Calu3 (cell line): ENCODE results near the gene ASB18. TPM values are rescaled to one million over a fixed set of nuclear protein-coding genes. Genes with fewer than 3 reads are reported as not detected.

Experiments
- BruUV-seq: library from RNA; stranded (reverse); fragments of 400-500 nt; replicated peaks from 2 replicates; lab custom pipeline; 2021; lab: Mats Ljungman, UMichigan
- CTCF ChIA-PET: fragments of 300-600 bp; sonication (Branson Sonifier 250); formaldehyde crosslinking; loops from one replicate; lab custom pipeline; 2022; ENCODE audit warnings: antibody characterized with exemption; lab: Charles Lee
- DNase-seq: peaks from one replicate; pipeline ENCODE4 v3.0.0; 2022
- H3K27ac Mint-ChIP-seq: one replicate; pipeline ENCODE4 v1.8.0; 2022; ENCODE audit warnings: mixed read lengths; ENCODE audit not compliant: unreplicated experiment
- H3K27me3 Mint-ChIP-seq: one replicate; pipeline ENCODE4 v1.8.0; 2022; ENCODE audit warnings: mixed read lengths; ENCODE audit not compliant: unreplicated experiment
- H3K36me3 Mint-ChIP-seq: one replicate; pipeline ENCODE4 v1.8.0; 2022; ENCODE audit warnings: mild to moderate bottlenecking, moderate library complexity, mixed read lengths; ENCODE audit not compliant: insufficient read depth, unreplicated experiment
- H3K4me1 Mint-ChIP-seq: one replicate; pipeline ENCODE4 v1.8.0; 2022; ENCODE audit warnings: mild to moderate bottlenecking, low read depth, mixed read lengths; ENCODE audit not compliant: unreplicated experiment
- H3K4me3 Mint-ChIP-seq: one replicate; pipeline ENCODE4 v1.8.0; 2022; ENCODE audit warnings: mild to moderate bottlenecking, low read depth, moderate library complexity, mixed read lengths; ENCODE audit not compliant: unreplicated experiment
- H3K9me3 Mint-ChIP-seq: one replicate; pipeline ENCODE4 v1.8.0; 2022; ENCODE audit warnings: low read depth, mixed read lengths; ENCODE audit not compliant: unreplicated experiment
- intact Hi-C: fragments of 100-400 bp; cut with micrococcal nuclease; formaldehyde crosslinking; loops from one replicate; pipeline ENCODE4 v1.10.0; 2022; ENCODE audit not compliant: unreplicated experiment
- total RNA-seq: library from RNA; stranded (reverse); gene quantifications from 2 replicates; pipeline ENCODE4 v1.2.3, GENCODE V29; 2022
- TF ChIP-seq, protein P1 (sequence below): fragments of 200-600 bp; IDR thresholded peaks from one replicate; pipeline ENCODE4 v1.8.0; 2022; ENCODE audit warnings: antibody characterized with exemption; ENCODE audit not compliant: unreplicated experiment

ASB18 gene
- total RNA-seq, 1 experiment from 2014 or later = not detected

DNA sequence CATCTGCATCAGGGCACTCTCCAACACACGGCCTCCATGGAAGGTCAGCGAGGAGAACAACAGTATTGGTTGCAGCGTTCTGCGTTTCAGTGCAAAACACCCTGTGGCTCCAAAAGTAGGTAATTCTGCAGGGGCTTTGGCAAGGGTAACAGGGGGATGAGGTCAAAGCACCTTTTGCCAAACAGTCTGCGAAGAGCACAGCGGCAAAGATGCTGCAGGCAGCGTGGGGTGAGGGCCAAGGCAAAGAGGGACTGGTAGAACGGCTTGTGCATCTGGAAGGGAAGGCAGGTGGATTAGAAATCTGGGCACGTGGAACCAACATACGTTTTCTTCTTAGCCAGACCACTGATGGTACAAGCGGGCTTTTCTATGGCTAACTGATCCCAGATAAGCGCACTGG lies 69.4 kb downstream of the ASB18 start:
- CTCF ChIA-PET = interaction anchor here (0.6 kb wide), 1 partner anchor 1916 kb away, joined by 3 read pairs; no protein-coding TSS in a partner anchor
- DNase-seq = no peak
- Mint-ChIP-seq H3K9me3 (no peaks in the 10 kb centered on the region), H3K4me1 (no peaks in the 10 kb centered on the region), H3K36me3 (no peaks in the 10 kb centered on the region), H3K27ac (no peak overlapping the region), H3K27me3 (no peaks in the 10 kb centered on the region), H3K4me3 (no peak overlapping the region)
- BruUV-seq = no TSS peak
- intact Hi-C loops = no loop called here
- TF ChIP-seq, protein P1, sequence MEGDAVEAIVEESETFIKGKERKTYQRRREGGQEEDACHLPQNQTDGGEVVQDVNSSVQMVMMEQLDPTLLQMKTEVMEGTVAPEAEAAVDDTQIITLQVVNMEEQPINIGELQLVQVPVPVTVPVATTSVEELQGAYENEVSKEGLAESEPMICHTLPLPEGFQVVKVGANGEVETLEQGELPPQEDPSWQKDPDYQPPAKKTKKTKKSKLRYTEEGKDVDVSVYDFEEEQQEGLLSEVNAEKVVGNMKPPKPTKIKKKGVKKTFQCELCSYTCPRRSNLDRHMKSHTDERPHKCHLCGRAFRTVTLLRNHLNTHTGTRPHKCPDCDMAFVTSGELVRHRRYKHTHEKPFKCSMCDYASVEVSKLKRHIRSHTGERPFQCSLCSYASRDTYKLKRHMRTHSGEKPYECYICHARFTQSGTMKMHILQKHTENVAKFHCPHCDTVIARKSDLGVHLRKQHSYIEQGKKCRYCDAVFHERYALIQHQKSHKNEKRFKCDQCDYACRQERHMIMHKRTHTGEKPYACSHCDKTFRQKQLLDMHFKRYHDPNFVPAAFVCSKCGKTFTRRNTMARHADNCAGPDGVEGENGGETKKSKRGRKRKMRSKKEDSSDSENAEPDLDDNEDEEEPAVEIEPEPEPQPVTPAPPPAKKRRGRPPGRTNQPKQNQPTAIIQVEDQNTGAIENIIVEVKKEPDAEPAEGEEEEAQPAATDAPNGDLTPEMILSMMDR = no peak

DNA sequence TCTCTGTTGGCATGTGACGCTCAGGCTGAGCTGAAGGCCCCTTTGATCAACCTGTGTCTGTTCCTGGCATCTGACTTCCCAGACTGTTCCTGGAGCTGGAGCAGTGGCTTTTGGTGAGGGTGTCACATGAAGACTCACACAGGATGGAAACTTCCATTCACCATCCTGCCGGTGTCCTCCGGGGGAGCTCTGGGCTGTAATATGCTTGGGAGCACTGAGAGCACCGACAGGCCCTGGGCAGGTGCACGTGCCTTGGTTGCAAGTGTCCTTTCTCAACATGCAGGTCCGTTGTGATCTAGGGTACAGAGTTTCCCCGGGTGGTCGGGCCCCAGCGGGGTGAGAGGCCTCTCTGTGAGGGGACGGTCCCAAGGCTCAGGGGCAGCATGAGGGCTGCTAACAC lies 71.2 kb downstream of the ASB18 start:
- BruUV-seq = no TSS peak
- no peaks in the 10 kb centered on the region for H3K27me3 Mint-ChIP-seq
- H3K4me1 Mint-ChIP-seq = no peaks in the 10 kb centered on the region
- no peaks in the 10 kb centered on the region for H3K36me3 Mint-ChIP-seq
- intact Hi-C loops = no loop called here
- no peaks in the 10 kb centered on the region for H3K9me3 Mint-ChIP-seq
- H3K27ac Mint-ChIP-seq = no peak overlapping the region
- CTCF ChIA-PET = no interaction called here
- DNase-seq = no peak
- TF ChIP-seq, protein P1 = no peak
- H3K4me3 Mint-ChIP-seq = no peak overlapping the region

DNA sequence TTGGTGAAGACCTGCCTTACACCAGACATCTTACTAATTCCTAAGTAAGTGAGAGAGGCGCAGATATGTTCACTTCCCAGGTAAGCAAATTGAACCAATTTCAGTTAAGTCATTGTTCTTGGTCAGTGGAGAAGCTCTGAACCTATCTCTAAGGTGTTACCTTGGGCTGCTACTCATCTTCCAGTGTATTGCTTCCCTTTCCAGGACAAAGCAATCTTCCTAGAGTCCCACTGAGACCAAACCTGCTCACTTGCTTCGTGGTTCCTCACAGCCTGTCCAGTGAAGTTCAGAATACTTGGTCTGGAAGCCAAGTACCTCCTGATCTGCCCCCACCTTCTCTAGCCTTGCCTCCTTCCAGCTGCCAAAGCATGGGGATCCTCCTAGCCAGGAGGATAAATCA lies 73.5 kb downstream of the ASB18 start:
- CTCF ChIA-PET = no interaction called here
- H3K4me3 Mint-ChIP-seq = no peak overlapping the region
- TF ChIP-seq, protein P1 = no peak
- H3K4me1 Mint-ChIP-seq = no peaks in the 10 kb centered on the region
- H3K27me3 Mint-ChIP-seq = no peaks in the 10 kb centered on the region
- DNase-seq = no peak
- H3K36me3 Mint-ChIP-seq = no peaks in the 10 kb centered on the region
- intact Hi-C loops = no loop called here
- peaks cover under 1% of the 10 kb centered on the region for H3K9me3 Mint-ChIP-seq
- BruUV-seq = no TSS peak
- H3K27ac Mint-ChIP-seq = no peak overlapping the region

DNA sequence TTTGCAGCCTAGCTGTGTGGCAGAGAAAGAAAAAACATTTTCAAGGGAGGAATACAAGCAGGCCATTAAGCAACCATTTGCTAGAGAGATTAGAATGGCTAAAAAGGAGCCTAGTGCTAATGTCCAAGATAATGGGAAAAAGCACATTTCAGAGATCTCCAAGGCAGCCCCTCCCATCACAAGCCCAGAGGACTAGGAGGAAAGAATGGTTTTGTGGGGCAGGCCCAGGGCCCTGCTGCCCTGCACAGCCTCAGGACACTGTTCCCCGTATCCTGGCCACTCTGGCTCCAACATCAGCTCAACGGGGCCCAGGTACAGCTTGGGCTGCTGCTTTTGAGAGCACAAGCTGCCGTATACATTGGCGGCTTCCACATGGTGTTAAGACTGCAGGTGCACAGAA lies 79.5 kb downstream of the ASB18 start:
- TF ChIP-seq, protein P1 = no peak
- Mint-ChIP-seq H3K9me3 (peaks cover 4% of the 10 kb centered on the region), H3K27ac (no peak overlapping the region), H3K4me1 (peaks cover 9% of the 10 kb centered on the region), H3K27me3 (no peaks in the 10 kb centered on the region), H3K4me3 (no peak overlapping the region), H3K36me3 (no peaks in the 10 kb centered on the region)
- intact Hi-C loops = no loop called here
- CTCF ChIA-PET = interaction anchor here (0.6 kb wide), 1 partner anchor 270 kb away, joined by 4 read pairs; no protein-coding TSS in a partner anchor
- BruUV-seq = no TSS peak
- no peak for DNase-seq
